Measurements from ENCODE around the gene SULF2. TPM values are rescaled to one million over a fixed set of nuclear protein-coding genes. Genes with fewer than 3 reads are reported as not detected.

Gene SULF2
- total RNA-seq, 3 donors from 2014 or later = 36.3 to 62.5 (median 58.0) TPM

DNA sequence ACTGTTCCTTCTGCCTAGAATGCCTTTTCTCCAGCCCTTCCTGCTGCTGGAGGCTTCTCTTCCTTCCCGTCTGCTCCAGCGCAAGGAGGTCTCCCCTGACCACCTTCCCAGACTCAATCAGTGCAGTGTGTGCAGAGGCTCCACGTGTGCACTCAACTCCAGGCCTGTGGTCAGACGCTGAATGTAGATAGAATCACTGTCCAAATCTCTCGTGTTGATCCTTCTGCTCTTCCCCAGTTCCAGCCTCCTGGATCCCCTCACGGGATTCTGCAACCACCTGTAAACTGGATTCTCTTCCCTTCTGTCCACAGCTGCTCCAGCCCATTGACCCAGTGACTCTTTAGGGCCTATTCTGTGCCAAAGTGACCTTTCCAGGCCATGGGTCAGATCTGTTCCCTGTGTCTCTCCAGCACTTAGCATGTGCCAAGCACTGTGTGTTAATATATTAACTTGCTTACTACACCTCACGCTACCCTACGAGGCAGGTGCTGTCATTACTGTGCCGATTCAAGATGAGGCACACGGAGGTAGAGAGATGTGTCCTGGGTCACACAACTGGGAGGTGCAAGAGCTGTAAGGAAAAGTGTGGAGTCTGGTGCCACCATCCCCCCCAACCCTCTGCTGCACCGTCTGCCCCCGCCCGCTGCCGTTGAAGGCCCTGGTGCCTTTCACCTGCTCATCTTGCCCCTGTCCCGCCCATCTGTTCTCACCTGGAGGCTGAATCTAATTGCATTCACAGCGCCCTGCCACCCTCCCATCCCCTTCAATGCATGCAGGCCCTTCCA, 112.2 kb downstream of the SULF2 start:
- H3K4me3 ChIP-seq = no peak overlapping the region
- H3K27me3 ChIP-seq = no peaks in the 10 kb centered on the region
- TF ChIP-seq POLR2A (IDR thresholded peaks at IDR 0.05) = no peak
- no peak for TF ChIP-seq POLR2AphosphoS5 (IDR thresholded peaks at IDR 0.05)
- TF ChIP-seq, protein P1, sequence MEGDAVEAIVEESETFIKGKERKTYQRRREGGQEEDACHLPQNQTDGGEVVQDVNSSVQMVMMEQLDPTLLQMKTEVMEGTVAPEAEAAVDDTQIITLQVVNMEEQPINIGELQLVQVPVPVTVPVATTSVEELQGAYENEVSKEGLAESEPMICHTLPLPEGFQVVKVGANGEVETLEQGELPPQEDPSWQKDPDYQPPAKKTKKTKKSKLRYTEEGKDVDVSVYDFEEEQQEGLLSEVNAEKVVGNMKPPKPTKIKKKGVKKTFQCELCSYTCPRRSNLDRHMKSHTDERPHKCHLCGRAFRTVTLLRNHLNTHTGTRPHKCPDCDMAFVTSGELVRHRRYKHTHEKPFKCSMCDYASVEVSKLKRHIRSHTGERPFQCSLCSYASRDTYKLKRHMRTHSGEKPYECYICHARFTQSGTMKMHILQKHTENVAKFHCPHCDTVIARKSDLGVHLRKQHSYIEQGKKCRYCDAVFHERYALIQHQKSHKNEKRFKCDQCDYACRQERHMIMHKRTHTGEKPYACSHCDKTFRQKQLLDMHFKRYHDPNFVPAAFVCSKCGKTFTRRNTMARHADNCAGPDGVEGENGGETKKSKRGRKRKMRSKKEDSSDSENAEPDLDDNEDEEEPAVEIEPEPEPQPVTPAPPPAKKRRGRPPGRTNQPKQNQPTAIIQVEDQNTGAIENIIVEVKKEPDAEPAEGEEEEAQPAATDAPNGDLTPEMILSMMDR (IDR thresholded peaks at IDR 0.05) = no peak
- DNase-seq (ENCODE audit: low spot score in 2 of 2) = no peak
- H3K36me3 ChIP-seq = no peaks in the 10 kb centered on the region
- intact Hi-C loops (cut with DNase I; ENCODE audit: low total_unique reads) = no loop called here
- no peak overlapping the region for H3K27ac ChIP-seq
- H3K9me3 ChIP-seq = no peaks in the 10 kb centered on the region
- H3K4me1 ChIP-seq = no peaks in the 10 kb centered on the region

DNA sequence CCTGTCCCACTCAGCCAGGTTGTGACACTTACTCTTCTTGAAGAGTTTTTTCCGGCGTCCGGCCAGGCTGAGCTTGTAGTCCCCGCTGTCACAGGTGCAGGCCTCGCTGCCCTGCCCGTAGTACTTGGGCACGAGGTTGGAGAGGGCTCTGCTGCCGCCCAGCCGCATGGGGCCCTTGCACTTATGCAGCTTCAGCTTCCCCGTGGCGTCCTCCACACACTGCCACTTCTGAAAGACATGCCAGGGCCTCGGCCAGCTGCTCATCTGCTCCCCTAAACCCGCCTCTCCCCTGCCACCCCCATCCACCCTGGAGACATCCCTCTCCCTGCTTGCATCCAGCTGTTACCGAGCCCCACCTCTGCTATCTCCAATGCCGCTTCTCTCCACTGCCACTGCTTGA, 113.1 kb downstream of the SULF2 start:
- H3K27me3 ChIP-seq = no peaks in the 10 kb centered on the region
- no peaks in the 10 kb centered on the region for H3K4me1 ChIP-seq
- TF ChIP-seq, protein P1 (IDR thresholded peaks at IDR 0.05) = no peak
- TF ChIP-seq POLR2A (IDR thresholded peaks at IDR 0.05) = no peak
- no peak for TF ChIP-seq POLR2AphosphoS5 (IDR thresholded peaks at IDR 0.05)
- DNase-seq (ENCODE audit: low spot score in 2 of 2) = no peak
- H3K4me3 ChIP-seq = no peak overlapping the region
- intact Hi-C loops (cut with DNase I; ENCODE audit: low total_unique reads) = no loop called here
- no peaks in the 10 kb centered on the region for H3K36me3 ChIP-seq
- H3K27ac ChIP-seq = no peak overlapping the region
- H3K9me3 ChIP-seq = no peaks in the 10 kb centered on the region

DNA sequence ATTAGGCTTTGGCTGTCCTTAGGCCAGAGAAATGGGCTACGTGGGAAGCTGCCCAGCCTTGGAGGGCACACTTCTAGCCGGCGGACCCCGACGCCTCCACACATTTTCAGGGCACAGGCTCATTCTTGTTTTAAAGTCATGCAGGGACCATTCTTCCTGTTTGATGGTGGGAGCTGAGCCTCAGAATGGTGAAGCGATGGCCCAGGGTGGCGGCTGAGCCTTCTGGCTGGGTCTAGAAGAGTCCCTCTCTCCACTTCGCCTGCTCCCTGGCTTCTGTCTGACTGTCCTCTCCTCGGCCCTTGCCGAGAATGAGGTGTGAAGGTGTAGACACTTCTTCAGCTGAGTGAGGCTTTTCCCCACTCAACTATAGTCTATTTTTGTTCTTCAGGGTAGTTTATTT, 114.4 kb downstream of the SULF2 start:
- H3K4me3 ChIP-seq = no peak overlapping the region
- intact Hi-C loops (cut with DNase I; ENCODE audit: low total_unique reads) = no loop called here
- H3K36me3 ChIP-seq = no peaks in the 10 kb centered on the region
- no peaks in the 10 kb centered on the region for H3K9me3 ChIP-seq
- H3K27me3 ChIP-seq = no peaks in the 10 kb centered on the region
- DNase-seq (ENCODE audit: low spot score in 2 of 2) = no peak
- H3K4me1 ChIP-seq = no peaks in the 10 kb centered on the region
- H3K27ac ChIP-seq = no peak overlapping the region
- TF ChIP-seq POLR2AphosphoS5 (IDR thresholded peaks at IDR 0.05) (no peak), POLR2A (IDR thresholded peaks at IDR 0.05) (no peak)
- TF ChIP-seq, protein P1 (IDR thresholded peaks at IDR 0.05) = no peak

DNA sequence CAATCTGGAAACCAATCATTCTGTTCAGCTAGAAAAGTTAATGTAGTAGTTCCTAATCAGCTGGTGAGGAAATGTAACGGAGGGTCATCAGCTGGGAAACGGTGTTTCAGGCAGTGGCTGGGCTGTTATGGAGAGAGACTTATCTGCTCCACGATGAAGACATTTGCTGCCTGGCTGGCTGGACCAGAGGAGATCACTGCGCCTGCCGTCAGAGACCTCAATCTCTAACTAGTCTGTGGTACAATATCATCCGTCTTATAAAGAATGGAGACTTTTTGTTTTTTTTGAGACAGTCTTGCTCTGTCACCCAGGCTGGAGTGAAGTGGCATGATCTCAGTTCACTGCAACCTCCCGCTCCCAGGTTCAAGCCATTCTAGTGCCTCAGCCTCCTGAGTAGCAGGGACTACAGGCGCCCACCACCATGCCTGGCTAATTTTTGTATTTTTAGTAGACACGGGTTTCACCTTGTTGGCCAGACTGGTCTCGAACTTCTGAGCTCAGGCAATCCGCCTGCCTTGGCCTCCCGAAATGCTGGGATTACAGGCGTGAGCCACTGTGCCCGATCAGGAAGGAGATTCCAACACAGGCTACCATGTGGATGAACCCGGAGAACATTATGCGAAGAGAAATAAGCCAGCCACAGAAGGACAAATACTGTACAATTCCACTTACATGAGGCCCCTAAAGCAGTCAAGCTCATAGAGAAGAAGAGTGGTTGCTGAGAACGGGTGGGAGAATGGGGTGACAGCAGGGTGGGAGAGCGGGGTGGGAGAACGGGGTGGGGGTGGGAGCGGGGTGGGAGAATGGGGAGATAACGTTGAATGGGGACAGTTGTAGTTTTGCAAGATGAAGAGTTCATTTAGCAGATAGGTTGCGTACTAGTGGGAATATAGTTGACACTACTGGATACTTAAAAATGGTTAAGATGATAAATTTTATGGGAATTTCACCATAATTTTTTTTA, 115.1 kb downstream of the SULF2 start:
- no peak overlapping the region for H3K4me3 ChIP-seq
- DNase-seq (ENCODE audit: low spot score in 2 of 2) = no peak
- H3K27me3 ChIP-seq = no peaks in the 10 kb centered on the region
- H3K27ac ChIP-seq = no peak overlapping the region
- TF ChIP-seq POLR2AphosphoS5 (IDR thresholded peaks at IDR 0.05) (no peak), POLR2A (IDR thresholded peaks at IDR 0.05) (no peak)
- TF ChIP-seq, protein P1 (IDR thresholded peaks at IDR 0.05) = no peak
- H3K36me3 ChIP-seq = no peaks in the 10 kb centered on the region
- intact Hi-C loops (cut with DNase I; ENCODE audit: low total_unique reads) = loop anchor here (10.0 kb wide), 1 partner anchor 955 kb away; no protein-coding TSS in a partner anchor
- H3K4me1 ChIP-seq = no peaks in the 10 kb centered on the region
- H3K9me3 ChIP-seq = no peaks in the 10 kb centered on the region
